Neural progenitor cell (in vitro differentiated cells): ENCODE results near the gene BEST2. TPM values are rescaled to one million over a fixed set of nuclear protein-coding genes. Genes with fewer than 3 reads are reported as not detected.

Source experiments
- DNase-seq: peaks from one replicate; pipeline ENCODE4 v3.0.0-alpha.2; 2016; ENCODE audit warnings: low spot score
- H2AFZ ChIP-seq: fragments of 200-600 bp; sonication (generic); replicated peaks from 2 replicates; pipeline ENCODE4 v1.6.1; 2016; ENCODE audit warnings: antibody characterized with exemption
- H3F3A ChIP-seq: fragments of 200-600 bp; sonication (generic); 2 replicates; pipeline ENCODE4 v1.6.1; 2016; ENCODE audit warnings: antibody characterized with exemption, low read depth
- H3K27ac ChIP-seq: fragments of 200-600 bp; sonication (generic); 2 replicates; pipeline ENCODE4 v1.5.1; 2016; ENCODE audit warnings: mild to moderate bottlenecking
- H3K27me3 ChIP-seq: fragments of 200-600 bp; sonication (generic); 2 replicates; pipeline ENCODE4 v1.6.1; 2016; ENCODE audit warnings: mild to moderate bottlenecking, moderate library complexity
- H3K36me3 ChIP-seq: fragments of 200-600 bp; sonication (generic); 2 replicates; pipeline ENCODE4 v1.5.1; 2016
- H3K4me1 ChIP-seq: fragments of 200-600 bp; sonication (generic); 2 replicates; pipeline ENCODE4 v1.6.1; 2016; ENCODE audit warnings: mixed run types
- H3K4me2 ChIP-seq: fragments of 200-600 bp; sonication (generic); 2 replicates; pipeline ENCODE4 v1.6.1; 2016
- H3K4me3 ChIP-seq: fragments of 200-600 bp; sonication (generic); 2 replicates; pipeline ENCODE4 v1.5.1; 2016
- H3K79me2 ChIP-seq: fragments of 200-600 bp; sonication (generic); 2 replicates; pipeline ENCODE4 v1.6.1; 2016; ENCODE audit warnings: low read depth
- H3K9ac ChIP-seq: fragments of 200-600 bp; sonication (generic); 2 replicates; pipeline ENCODE4 v1.6.1; 2016
- H3K9me3 ChIP-seq: fragments of 200-600 bp; sonication (generic); 2 replicates; pipeline ENCODE4 v1.5.1; 2016; ENCODE audit warnings: low read depth
- H4K20me1 ChIP-seq: fragments of 200-600 bp; sonication (generic); 2 replicates; pipeline ENCODE4 v1.6.1; 2016; ENCODE audit warnings: low read depth
- H3K27ac Mint-ChIP-seq: 3 replicates; pipeline ENCODE4 v1.8.0; 2021; ENCODE audit warnings: mixed read lengths
- H3K27me3 Mint-ChIP-seq: 2 replicates; pipeline ENCODE4 v1.8.0; 2022; ENCODE audit warnings: low read depth, mild to moderate bottlenecking, inconsistent platforms, moderate library complexity, mixed read lengths; ENCODE audit not compliant: insufficient read depth
- H3K36me3 Mint-ChIP-seq: 3 replicates; pipeline ENCODE4 v1.8.0; 2021; ENCODE audit warnings: mixed read lengths
- H3K4me1 Mint-ChIP-seq: 3 replicates; pipeline ENCODE4 v1.8.0; 2021; ENCODE audit warnings: mixed read lengths
- H3K4me3 Mint-ChIP-seq: 3 replicates; pipeline ENCODE4 v1.8.0; 2021; ENCODE audit warnings: mild to moderate bottlenecking, moderate library complexity, mixed read lengths
- H3K9me3 Mint-ChIP-seq: 3 replicates; pipeline ENCODE4 v1.8.0; 2020; ENCODE audit warnings: mixed read lengths
- EZH2 ChIP-seq: fragments of 200-600 bp; sonication (generic); IDR thresholded peaks from 2 replicates; pipeline ENCODE4 v1.6.1; 2017; ENCODE audit warnings: antibody characterized with exemption, mild to moderate bottlenecking, moderate library complexity
- EZH2phosphoT487 ChIP-seq: fragments of 200-600 bp; sonication (generic); IDR thresholded peaks from 2 replicates; pipeline ENCODE4 v1.6.1; 2017; ENCODE audit warnings: antibody characterized with exemption
- total RNA-seq: library from RNA; depleted of rRNA; stranded (reverse); fragments of >200 nt; gene quantifications from 2 replicates; pipeline ENCODE4 v1.2.3, GENCODE V29; 2015; ENCODE audit warnings: low replicate concordance
- TF ChIP-seq, protein P1 (sequence below): fragments of 200-600 bp; sonication (generic); IDR thresholded peaks from 2 replicates; pipeline ENCODE4 v1.5.1; 2017; ENCODE audit warnings: antibody characterized with exemption, mild to moderate bottlenecking

Gene BEST2
- total RNA-seq, 1 donor from 2014 or later, result not detected

DNA sequence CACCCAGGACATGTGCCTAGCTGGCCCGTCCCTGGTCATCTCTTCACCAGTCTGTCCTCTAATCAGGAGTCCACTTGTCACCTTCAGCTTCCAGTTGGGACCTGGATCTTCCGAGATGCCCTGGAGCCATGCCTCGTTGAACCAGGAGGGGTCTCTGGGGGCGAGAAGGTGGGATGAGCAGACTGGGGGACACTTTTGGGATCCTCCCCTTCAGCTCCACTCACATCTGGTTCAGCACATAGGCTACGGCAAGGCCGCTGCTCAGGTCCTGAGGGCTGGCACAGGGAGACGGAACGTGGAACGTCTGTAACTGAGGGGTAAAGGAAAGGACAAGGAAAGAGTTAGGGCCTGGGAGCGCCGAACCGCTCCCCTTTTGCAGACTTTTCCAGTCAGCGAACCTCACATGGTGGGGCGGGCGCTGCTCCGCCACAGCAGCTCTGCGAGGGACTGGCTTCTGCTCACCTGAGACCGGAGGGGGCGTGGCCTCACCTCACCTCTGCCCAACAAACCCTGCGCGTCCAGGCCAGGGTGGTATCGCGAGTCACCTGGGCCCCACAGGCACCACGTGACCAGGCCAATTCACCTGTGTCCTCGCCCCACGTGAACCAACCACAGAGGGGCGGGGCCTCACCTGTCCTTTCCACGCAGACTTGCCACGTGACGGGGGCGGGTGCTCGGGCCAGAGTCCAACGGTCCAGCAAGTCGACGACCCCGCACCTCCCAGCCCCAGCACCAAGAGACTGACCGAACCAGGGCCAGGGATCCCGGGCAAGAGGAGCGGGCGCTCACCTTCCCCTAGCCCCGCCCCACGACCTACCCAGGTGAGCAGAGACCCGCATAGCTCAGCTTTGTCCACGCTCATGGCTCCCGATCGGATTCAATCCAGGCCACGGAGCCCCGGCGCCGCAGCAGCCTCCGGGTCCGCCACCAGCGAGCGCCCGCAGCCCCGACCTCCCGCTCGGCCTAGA is 23.3 kb downstream of the BEST2 start, which contains the start of gene HOOK2:
Gene HOOK2, minus strand, starts transcription at position 965 of the 968 bp plus-strand sequence. Its CDS starts 103 bp downstream, at position 862.
- Histone ChIP-seq H3K27ac (no peak within 1 kb of the TSS), H3K9me3 (no peaks in the 10 kb centered on the region), H4K20me1 (no peaks in the 10 kb centered on the region), H3K9ac (no peak within 1 kb of the TSS), H3K4me3 (peak within 1 kb of the TSS; percentile 78), H3K79me2 (no peaks in the 10 kb centered on the region), H3K27me3 (peaks cover 13% of the 10 kb centered on the region), H3K4me1 (peaks cover 20% of the 10 kb centered on the region), H3K36me3 (no peaks in the 10 kb centered on the region), H2AFZ (peak within 1 kb of the TSS; percentile 97), H3F3A (peaks cover 42% of the 10 kb centered on the region), H3K4me2 (peak within 1 kb of the TSS; percentile 95)
- Mint-ChIP-seq H3K36me3 (peaks cover 4% of the 10 kb centered on the region), H3K4me3 (peak within 1 kb of the TSS; percentile 83), H3K9me3 (no peaks in the 10 kb centered on the region), H3K27me3 (peaks cover 9% of the 10 kb centered on the region), H3K4me1 (peaks cover 27% of the 10 kb centered on the region), H3K27ac (no peak within 1 kb of the TSS)
- DNase-seq, result peak; percentile 37
- TF ChIP-seq EZH2phosphoT487 (no peak), EZH2 (no peak)
- TF ChIP-seq, protein P1, sequence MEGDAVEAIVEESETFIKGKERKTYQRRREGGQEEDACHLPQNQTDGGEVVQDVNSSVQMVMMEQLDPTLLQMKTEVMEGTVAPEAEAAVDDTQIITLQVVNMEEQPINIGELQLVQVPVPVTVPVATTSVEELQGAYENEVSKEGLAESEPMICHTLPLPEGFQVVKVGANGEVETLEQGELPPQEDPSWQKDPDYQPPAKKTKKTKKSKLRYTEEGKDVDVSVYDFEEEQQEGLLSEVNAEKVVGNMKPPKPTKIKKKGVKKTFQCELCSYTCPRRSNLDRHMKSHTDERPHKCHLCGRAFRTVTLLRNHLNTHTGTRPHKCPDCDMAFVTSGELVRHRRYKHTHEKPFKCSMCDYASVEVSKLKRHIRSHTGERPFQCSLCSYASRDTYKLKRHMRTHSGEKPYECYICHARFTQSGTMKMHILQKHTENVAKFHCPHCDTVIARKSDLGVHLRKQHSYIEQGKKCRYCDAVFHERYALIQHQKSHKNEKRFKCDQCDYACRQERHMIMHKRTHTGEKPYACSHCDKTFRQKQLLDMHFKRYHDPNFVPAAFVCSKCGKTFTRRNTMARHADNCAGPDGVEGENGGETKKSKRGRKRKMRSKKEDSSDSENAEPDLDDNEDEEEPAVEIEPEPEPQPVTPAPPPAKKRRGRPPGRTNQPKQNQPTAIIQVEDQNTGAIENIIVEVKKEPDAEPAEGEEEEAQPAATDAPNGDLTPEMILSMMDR, result no peak

- H3F3A ChIP-seq, result peaks cover 52% of the 10 kb centered on the region
- peak overlapping the region; percentile 60 for H3K4me3 ChIP-seq
- H3K4me1 Mint-ChIP-seq, result peaks cover 33% of the 10 kb centered on the region
- H3K36me3 Mint-ChIP-seq, result peaks cover 4% of the 10 kb centered on the region
- no peaks in the 10 kb centered on the region for H3K79me2 ChIP-seq
- peaks cover 10% of the 10 kb centered on the region for H3K27me3 ChIP-seq
- H3K27me3 Mint-ChIP-seq, result peaks cover 16% of the 10 kb centered on the region
- no peak overlapping the region for H3K9ac ChIP-seq
- peak overlapping the region; percentile 84 for H3K4me3 Mint-ChIP-seq
- no peaks in the 10 kb centered on the region for H3K36me3 ChIP-seq
- H3K9me3 Mint-ChIP-seq, result peaks cover 2% of the 10 kb centered on the region
- H4K20me1 ChIP-seq, result no peaks in the 10 kb centered on the region
- H3K27ac Mint-ChIP-seq, result no peak overlapping the region
- peak; percentile 89 for DNase-seq
- H3K4me2 ChIP-seq, result peak overlapping the region; percentile 91
- H2AFZ ChIP-seq, result peak overlapping the region; percentile 27
- H3K9me3 ChIP-seq, result no peaks in the 10 kb centered on the region
- peak; percentile 9 for TF ChIP-seq EZH2
- no peak for TF ChIP-seq EZH2phosphoT487
- TF ChIP-seq, protein P1, result peak; percentile 98
- peaks cover 22% of the 10 kb centered on the region for H3K4me1 ChIP-seq
- H3K27ac ChIP-seq, result no peak overlapping the region
Measured at GRCh38 chr19:12777217-12778016, 25.8 kb downstream of the BEST2 start.

GRCh38 chr19:12778017-12778904 is 26.7 kb downstream of the BEST2 start:
- Mint-ChIP-seq H3K9me3 (peaks cover 2% of the 10 kb centered on the region), H3K4me3 (peak overlapping the region; percentile 84), H3K4me1 (peaks cover 33% of the 10 kb centered on the region), H3K36me3 (peaks cover 4% of the 10 kb centered on the region), H3K27ac (peak overlapping the region; percentile 79), H3K27me3 (peaks cover 16% of the 10 kb centered on the region)
- Histone ChIP-seq H3K27me3 (peaks cover 10% of the 10 kb centered on the region), H3K27ac (no peak overlapping the region), H3K36me3 (no peaks in the 10 kb centered on the region), H3K9ac (no peak overlapping the region), H3K4me2 (peak overlapping the region; percentile 91), H3K9me3 (no peaks in the 10 kb centered on the region), H3K4me1 (peaks cover 29% of the 10 kb centered on the region), H3K4me3 (peak overlapping the region; percentile 60), H3F3A (peaks cover 59% of the 10 kb centered on the region), H3K79me2 (no peaks in the 10 kb centered on the region), H2AFZ (peak overlapping the region; percentile 52), H4K20me1 (no peaks in the 10 kb centered on the region)
- peak; percentile 15 for TF ChIP-seq EZH2
- TF ChIP-seq, protein P1, result no peak
- peak; percentile 56 for DNase-seq
